Fibroblast of gingiva (primary cell): Measurements from ENCODE around the gene BNIP3.

Source experiments
- DNase-seq: peaks from one replicate; pipeline ENCODE4 v3.0.0-alpha.2; 2011; ENCODE audit warnings: low read depth

Gene BNIP3

GRCh38 chr10:131949041-131949862 lies 32.5 kb downstream of the BNIP3 start:
- DNase-seq: no peak

GRCh38 chr10:131948501-131948900 lies 33.2 kb downstream of the BNIP3 start:
- no peak for DNase-seq

GRCh38 chr10:131947631-131948347 lies 33.9 kb downstream of the BNIP3 start:
- peak; percentile 36 for DNase-seq

GRCh38 chr10:131946880-131947279 lies 34.8 kb downstream of the BNIP3 start:
- DNase-seq: no peak

GRCh38 chr10:131946321-131946751 lies 35.4 kb downstream of the BNIP3 start:
- peak; percentile 83 for DNase-seq

- no peak for DNase-seq
Measured at GRCh38 chr10:131944976-131945695, 36.6 kb downstream of the BNIP3 start.

- DNase-seq: no peak
Measured at GRCh38 chr10:131944412-131944811, 37.3 kb downstream of the BNIP3 start.

- no peak for DNase-seq
Measured at GRCh38 chr10:131943021-131943814, 38.5 kb downstream of the BNIP3 start.

GRCh38 chr10:131942455-131942854 lies 39.3 kb downstream of the BNIP3 start:
- no peak for DNase-seq

GRCh38 chr10:131938681-131939080 lies 43.0 kb downstream of the BNIP3 start:
- DNase-seq: no peak

- no peak for DNase-seq
Measured at GRCh38 chr10:131937836-131938235, 43.9 kb downstream of the BNIP3 start.

GRCh38 chr10:131936736-131937135 lies 45.0 kb downstream of the BNIP3 start:
- no peak for DNase-seq

GRCh38 chr10:131936294-131936693 lies 45.4 kb downstream of the BNIP3 start:
- no peak for DNase-seq

- DNase-seq: no peak
Measured at GRCh38 chr10:131935260-131935659, 46.5 kb downstream of the BNIP3 start.

- no peak for DNase-seq
Measured at GRCh38 chr10:131934769-131935168, 47.0 kb downstream of the BNIP3 start.

- DNase-seq: no peak
Measured at GRCh38 chr10:131933696-131934086, 48.0 kb downstream of the BNIP3 start.

- no peak for DNase-seq
Measured at GRCh38 chr10:131933016-131933695, 48.6 kb downstream of the BNIP3 start.

- no peak for DNase-seq
Measured at GRCh38 chr10:131931981-131932380, 49.7 kb downstream of the BNIP3 start.

GRCh38 chr10:131930586-131931330 lies 51.0 kb downstream of the BNIP3 start:
- DNase-seq: no peak

GRCh38 chr10:131930150-131930549 lies 51.6 kb downstream of the BNIP3 start:
- no peak for DNase-seq
